ENCODE measurements around the gene MAST2. TPM values are rescaled to one million over a fixed set of nuclear protein-coding genes. Genes with fewer than 3 reads are reported as not detected.

Gene MAST2
- total RNA-seq, 2 donors from 2014 or later, result 25.2 to 81.3 TPM

DNA sequence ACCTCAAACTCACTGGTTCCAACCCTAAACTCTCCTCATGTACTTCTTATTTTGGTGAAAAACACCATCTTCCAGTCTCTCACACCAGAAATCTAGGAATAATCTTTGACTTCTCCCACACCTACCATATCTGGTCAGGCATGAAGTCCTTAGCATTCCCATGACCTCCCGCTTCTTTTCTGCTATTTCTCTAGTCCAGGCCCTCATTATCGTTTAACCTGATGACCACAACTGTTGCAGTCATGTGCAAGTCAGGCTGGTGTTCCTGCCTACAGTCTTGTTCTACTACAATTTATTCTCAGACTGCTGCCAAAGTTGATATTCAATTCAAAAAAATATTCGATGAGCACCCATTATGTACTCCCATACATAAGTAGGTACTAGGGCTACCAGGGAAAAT, 257.7 kb downstream of the MAST2 start:
- Histone ChIP-seq H3K9me3 (no peaks in the 10 kb centered on the region), H3K4me1 (replicated peaks) (no peaks in the 10 kb centered on the region), H3K27ac (no peak overlapping the region), H3K27me3 (replicated peaks; ENCODE audit: insufficient read depth) (no peaks in the 10 kb centered on the region), H3K36me3 (no peaks in the 10 kb centered on the region), H3K4me3 (no peak overlapping the region)
- no peak for DNase-seq (ENCODE audit: low spot score)
- TF ChIP-seq POLR2AphosphoS5 (IDR thresholded peaks at IDR 0.05), result no peak
- TF ChIP-seq, protein P1, sequence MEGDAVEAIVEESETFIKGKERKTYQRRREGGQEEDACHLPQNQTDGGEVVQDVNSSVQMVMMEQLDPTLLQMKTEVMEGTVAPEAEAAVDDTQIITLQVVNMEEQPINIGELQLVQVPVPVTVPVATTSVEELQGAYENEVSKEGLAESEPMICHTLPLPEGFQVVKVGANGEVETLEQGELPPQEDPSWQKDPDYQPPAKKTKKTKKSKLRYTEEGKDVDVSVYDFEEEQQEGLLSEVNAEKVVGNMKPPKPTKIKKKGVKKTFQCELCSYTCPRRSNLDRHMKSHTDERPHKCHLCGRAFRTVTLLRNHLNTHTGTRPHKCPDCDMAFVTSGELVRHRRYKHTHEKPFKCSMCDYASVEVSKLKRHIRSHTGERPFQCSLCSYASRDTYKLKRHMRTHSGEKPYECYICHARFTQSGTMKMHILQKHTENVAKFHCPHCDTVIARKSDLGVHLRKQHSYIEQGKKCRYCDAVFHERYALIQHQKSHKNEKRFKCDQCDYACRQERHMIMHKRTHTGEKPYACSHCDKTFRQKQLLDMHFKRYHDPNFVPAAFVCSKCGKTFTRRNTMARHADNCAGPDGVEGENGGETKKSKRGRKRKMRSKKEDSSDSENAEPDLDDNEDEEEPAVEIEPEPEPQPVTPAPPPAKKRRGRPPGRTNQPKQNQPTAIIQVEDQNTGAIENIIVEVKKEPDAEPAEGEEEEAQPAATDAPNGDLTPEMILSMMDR (IDR thresholded peaks at IDR 0.05), result no peak
- TF ChIP-seq POLR2A (IDR thresholded peaks at IDR 0.05), result no peak
- WGBS, result 61% methylated on average over 3 of the region's 3 CpGs
- intact Hi-C loops (cut with DNase I), result no loop called here

DNA sequence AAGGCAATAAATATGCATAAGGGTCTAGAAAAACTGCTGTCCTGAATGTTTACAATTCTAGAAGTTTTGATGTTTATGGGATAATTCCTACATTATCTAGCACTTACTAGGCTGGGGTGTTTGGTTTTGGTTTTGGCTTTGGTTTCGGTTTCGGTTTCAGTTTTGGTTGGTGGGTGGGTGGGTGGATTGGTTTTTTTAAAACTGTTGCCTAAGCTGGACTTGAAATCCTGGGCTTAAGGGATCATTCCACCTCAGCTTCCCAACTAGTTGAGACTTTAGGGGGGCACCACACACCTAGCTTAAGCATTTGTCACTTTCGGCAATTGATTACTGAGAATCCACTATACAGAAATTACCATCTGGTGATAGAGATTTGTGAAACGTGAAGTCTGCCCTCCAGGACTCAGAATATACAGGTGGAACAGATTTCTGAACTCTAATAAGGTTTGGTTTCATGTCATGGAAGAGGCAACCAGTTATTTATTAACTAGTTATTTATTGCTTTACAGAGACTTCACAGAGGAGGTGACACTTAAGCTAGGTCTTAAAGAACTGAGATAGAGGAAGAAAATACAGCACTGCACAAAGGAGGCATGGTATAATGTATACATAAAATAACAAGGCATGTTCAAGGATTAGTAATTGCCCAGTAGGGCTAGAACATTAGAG, 259.4 kb downstream of the MAST2 start:
- TF ChIP-seq POLR2A (IDR thresholded peaks at IDR 0.05) (no peak), POLR2AphosphoS5 (IDR thresholded peaks at IDR 0.05) (no peak)
- TF ChIP-seq, protein P1 (IDR thresholded peaks at IDR 0.05), result no peak
- no peaks in the 10 kb centered on the region for H3K4me1 ChIP-seq (replicated peaks)
- no peaks in the 10 kb centered on the region for H3K9me3 ChIP-seq
- H3K4me3 ChIP-seq, result no peak overlapping the region
- DNase-seq (ENCODE audit: low spot score), result no peak
- intact Hi-C loops (cut with DNase I), result no loop called here
- no peaks in the 10 kb centered on the region for H3K27me3 ChIP-seq (replicated peaks; ENCODE audit: insufficient read depth)
- 76% methylated on average over 4 of the region's 4 CpGs for WGBS
- H3K27ac ChIP-seq, result no peak overlapping the region
- H3K36me3 ChIP-seq, result no peaks in the 10 kb centered on the region

DNA sequence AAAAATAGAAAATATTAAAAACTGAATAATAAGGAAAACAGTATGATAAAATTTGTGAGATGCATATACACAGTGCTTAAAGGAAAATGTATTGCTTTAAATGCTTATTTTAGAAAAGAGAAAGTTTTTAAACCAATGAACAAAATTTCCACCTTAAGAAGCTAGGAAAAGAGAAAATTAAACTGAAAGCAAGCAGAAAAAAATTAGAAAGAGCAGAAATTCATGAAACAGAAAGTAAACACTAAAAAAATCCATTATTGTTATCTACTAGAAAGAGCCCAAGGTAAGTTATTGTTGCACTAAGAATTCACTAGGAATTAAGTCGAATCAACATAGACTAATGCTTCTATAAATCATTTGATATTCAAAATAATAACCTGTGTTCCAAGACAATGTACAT, 261.3 kb downstream of the MAST2 start:
- no peaks in the 10 kb centered on the region for H3K36me3 ChIP-seq
- H3K4me3 ChIP-seq, result no peak overlapping the region
- H3K9me3 ChIP-seq, result no peaks in the 10 kb centered on the region
- H3K27ac ChIP-seq, result no peak overlapping the region
- TF ChIP-seq, protein P1 (IDR thresholded peaks at IDR 0.05), result no peak
- TF ChIP-seq POLR2AphosphoS5 (IDR thresholded peaks at IDR 0.05), result no peak
- no peak for TF ChIP-seq POLR2A (IDR thresholded peaks at IDR 0.05)
- 69% methylated on average over 1 of the region's 1 CpG for WGBS
- H3K4me1 ChIP-seq (replicated peaks), result no peaks in the 10 kb centered on the region
- DNase-seq (ENCODE audit: low spot score), result no peak
- H3K27me3 ChIP-seq (replicated peaks; ENCODE audit: insufficient read depth), result no peaks in the 10 kb centered on the region
- intact Hi-C loops (cut with DNase I), result no loop called here

DNA sequence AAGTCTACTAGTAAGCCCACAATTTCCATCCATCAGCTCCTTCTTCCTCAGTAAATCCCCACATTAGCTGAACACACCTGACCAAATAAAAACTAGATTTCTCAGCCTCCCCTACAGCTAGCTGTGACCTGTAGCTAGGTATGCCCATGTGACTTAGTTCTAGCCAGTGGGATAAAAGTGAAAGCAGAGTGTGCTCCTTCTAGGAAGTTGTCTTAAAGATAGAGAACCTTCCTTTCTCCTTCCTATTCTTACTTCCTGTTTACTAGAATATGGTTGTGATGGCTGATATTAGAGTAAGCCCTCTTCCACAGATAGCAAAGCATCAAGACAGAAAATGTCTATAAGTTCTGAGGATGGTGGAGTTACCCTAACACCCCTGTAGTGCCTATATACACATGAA, 262.0 kb downstream of the MAST2 start:
- Histone ChIP-seq H3K27ac (no peak overlapping the region), H3K27me3 (replicated peaks; ENCODE audit: insufficient read depth) (no peaks in the 10 kb centered on the region), H3K4me1 (replicated peaks) (no peaks in the 10 kb centered on the region), H3K36me3 (no peaks in the 10 kb centered on the region), H3K4me3 (no peak overlapping the region), H3K9me3 (no peaks in the 10 kb centered on the region)
- peak; percentile 33 for TF ChIP-seq POLR2AphosphoS5 (IDR thresholded peaks at IDR 0.05)
- no peak for TF ChIP-seq POLR2A (IDR thresholded peaks at IDR 0.05)
- TF ChIP-seq, protein P1 (IDR thresholded peaks at IDR 0.05), result no peak
- DNase-seq (ENCODE audit: low spot score), result no peak
- intact Hi-C loops (cut with DNase I), result no loop called here

DNA sequence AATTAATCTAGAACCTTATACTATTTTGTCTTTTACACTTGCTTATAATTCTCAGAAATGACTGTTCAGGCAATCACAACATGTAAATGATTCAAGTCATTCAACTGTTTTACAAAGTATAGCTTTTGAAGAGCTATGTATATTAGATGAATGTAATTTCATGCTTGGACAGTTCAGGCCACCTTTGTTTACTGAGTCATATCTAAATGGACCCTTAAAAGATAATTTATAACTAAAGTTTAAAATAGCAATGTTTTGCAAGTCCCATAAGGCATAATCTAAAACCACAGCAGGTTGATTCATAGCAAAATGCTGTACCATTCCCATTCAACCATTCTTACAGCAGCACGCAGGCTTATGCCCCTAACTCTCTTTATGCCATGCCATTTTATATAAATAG, 264.2 kb downstream of the MAST2 start:
- H3K9me3 ChIP-seq, result no peaks in the 10 kb centered on the region
- no peaks in the 10 kb centered on the region for H3K4me1 ChIP-seq (replicated peaks)
- DNase-seq (ENCODE audit: low spot score), result no peak
- no peaks in the 10 kb centered on the region for H3K36me3 ChIP-seq
- no peaks in the 10 kb centered on the region for H3K27me3 ChIP-seq (replicated peaks; ENCODE audit: insufficient read depth)
- 89% methylated on average over 1 of the region's 1 CpG for WGBS
- no peak overlapping the region for H3K4me3 ChIP-seq
- TF ChIP-seq POLR2AphosphoS5 (IDR thresholded peaks at IDR 0.05) (no peak), POLR2A (IDR thresholded peaks at IDR 0.05) (no peak)
- TF ChIP-seq, protein P1 (IDR thresholded peaks at IDR 0.05), result no peak
- intact Hi-C loops (cut with DNase I), result no loop called here
- H3K27ac ChIP-seq, result no peak overlapping the region

All from prostate gland (tissue), 2 donors.